ENCODE results near the gene PTGS2.

Gene PTGS2
- long read RNA-seq = 0 reads

DNA sequence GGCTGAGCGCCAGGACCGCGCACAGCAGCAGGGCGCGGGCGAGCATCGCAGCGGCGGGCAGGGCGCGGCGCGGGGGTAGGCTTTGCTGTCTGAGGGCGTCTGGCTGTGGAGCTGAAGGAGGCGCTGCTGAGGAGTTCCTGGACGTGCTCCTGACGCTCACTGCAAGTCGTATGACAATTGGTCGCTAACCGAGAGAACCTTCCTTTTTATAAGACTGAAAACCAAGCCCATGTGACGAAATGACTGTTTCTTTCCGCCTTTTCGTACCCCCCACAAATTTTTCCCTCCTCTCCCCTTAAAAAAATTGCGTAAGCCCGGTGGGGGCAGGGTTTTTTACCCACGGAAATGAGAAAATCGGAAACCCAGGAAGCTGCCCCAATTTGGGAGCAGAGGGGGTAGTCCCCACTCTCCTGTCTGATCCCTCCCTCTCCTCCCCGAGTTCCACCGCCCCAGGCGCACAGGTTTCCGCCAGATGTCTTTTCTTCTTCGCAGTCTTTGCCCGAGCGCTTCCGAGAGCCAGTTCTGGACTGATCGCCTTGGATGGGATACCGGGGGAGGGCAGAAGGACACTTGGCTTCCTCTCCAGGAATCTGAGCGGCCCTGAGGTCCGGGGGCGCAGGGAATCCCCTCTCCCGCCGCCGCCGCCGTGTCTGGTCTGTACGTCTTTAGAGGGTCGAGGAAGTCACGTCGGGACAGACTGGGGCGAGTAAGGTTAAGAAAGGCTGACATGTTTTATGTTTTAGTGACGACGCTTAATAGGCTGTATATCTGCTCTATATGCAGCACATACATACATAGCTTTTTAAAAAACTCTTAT, at the start of gene PTGS2:
Gene PTGS2 (minus strand): TSS at position 179 of the 817 bp plus-strand sequence. CDS start 133 bp downstream, at position 46.
- Histone ChIP-seq H3K4me3 (replicated peaks; ENCODE audit: insufficient read depth, low read length) (peak within 1 kb of the TSS; percentile 66), H3K27me3 (ENCODE audit: insufficient read depth, poor library complexity, severe bottlenecking) (no peaks in the 10 kb centered on the region), H3K27ac (replicated peaks) (peak within 1 kb of the TSS; percentile 65)
- DNase-seq (ENCODE audit: low read depth in 1 of 2, low spot score in 1 of 2) = peak; percentile 77 to 90
- TF ChIP-seq GABPA (IDR thresholded peaks at IDR 0.05; ENCODE audit: low read depth) = no peak
- TF ChIP-seq POLR2AphosphoS5 (IDR thresholded peaks at IDR 0.05; ENCODE audit: low read depth) = peak; percentile 70
- peak; percentile 54 for TF ChIP-seq CTCF (IDR thresholded peaks at IDR 0.05; ENCODE audit: insufficient read depth, low read length)

DNA sequence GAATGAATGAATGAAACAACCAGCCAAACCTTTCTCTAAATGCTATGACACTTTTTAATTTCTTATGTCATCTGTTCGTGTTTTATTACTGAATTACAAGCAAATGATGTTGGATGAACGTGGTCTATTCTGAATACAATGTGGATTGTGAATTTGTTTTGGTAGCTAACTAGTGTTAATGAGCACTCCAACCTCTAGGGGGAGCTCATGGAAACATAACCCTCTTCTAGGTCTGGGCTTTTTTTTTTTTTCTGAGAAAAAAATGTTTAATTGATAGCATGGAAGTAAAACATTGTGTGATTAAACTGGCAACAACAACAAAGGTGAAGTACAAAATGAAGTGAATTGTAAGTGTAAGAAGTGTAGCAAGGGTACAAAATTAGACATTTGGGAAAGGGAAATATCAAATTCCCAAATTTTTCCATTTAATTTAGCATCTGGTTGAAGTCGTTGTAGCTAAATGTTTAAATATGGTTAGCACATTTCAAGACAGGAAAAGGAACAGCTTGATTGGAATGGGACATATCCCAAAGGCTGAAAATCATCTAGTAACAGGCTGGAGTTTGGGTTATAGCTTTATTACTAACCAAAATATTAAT, 42.6 kb upstream of the PTGS2 start:
- H3K27ac ChIP-seq (replicated peaks) = no peak overlapping the region
- no peak overlapping the region for H3K4me3 ChIP-seq (replicated peaks; ENCODE audit: insufficient read depth, low read length)
- TF ChIP-seq GABPA (IDR thresholded peaks at IDR 0.05; ENCODE audit: low read depth) (no peak), CTCF (IDR thresholded peaks at IDR 0.05; ENCODE audit: insufficient read depth, low read length) (peak; percentile 51)
- DNase-seq (ENCODE audit: low read depth in 1 of 2, low spot score in 1 of 2) = peak; percentile 17 to 55
- H3K27me3 ChIP-seq (ENCODE audit: insufficient read depth, poor library complexity, severe bottlenecking) = no peaks in the 10 kb centered on the region

DNA sequence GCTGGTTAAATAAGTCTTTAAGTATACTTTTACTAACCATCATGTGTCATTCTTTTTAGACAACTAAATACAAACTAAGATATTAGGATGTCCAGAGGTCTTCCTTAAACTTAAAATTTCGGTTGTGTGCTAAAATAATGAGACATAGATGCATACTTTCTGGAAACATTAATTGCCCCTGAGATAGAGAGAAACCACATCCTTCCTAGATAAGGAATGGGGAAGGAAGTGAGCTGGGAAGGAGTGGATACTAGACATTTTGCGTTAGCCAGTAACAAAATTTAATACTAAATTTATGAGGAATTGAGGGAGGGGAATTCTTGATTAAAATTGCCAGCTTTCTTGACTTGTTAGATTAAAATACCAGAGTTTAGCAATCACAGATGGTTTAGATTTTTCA, 37.1 kb upstream of the PTGS2 start:
- no peak for TF ChIP-seq SPI1 (IDR thresholded peaks at IDR 0.05; ENCODE audit: borderline replicate concordance, low read depth)
- no peak for TF ChIP-seq POLR2AphosphoS5 (IDR thresholded peaks at IDR 0.05; ENCODE audit: low read depth)
- TF ChIP-seq REST (IDR thresholded peaks at IDR 0.05; ENCODE audit: insufficient replicate concordance, low read depth) = no peak
- no peak for TF ChIP-seq CTCF (IDR thresholded peaks at IDR 0.05; ENCODE audit: insufficient read depth, low read length)
- no peak for TF ChIP-seq GABPA (IDR thresholded peaks at IDR 0.05; ENCODE audit: low read depth)
- Histone ChIP-seq H3K27me3 (ENCODE audit: insufficient read depth, poor library complexity, severe bottlenecking) (no peaks in the 10 kb centered on the region), H3K4me3 (replicated peaks; ENCODE audit: insufficient read depth, low read length) (no peak overlapping the region), H3K27ac (replicated peaks) (no peak overlapping the region)
- DNase-seq (ENCODE audit: low read depth in 1 of 2, low spot score in 1 of 2) = no peak

- no peak for DNase-seq (ENCODE audit: low read depth in 1 of 2, low spot score in 1 of 2)
- no peak overlapping the region for H3K27ac ChIP-seq (replicated peaks)
- H3K4me3 ChIP-seq (replicated peaks; ENCODE audit: insufficient read depth, low read length) = no peak overlapping the region
- no peaks in the 10 kb centered on the region for H3K27me3 ChIP-seq (ENCODE audit: insufficient read depth, poor library complexity, severe bottlenecking)
- TF ChIP-seq REST (IDR thresholded peaks at IDR 0.05; ENCODE audit: insufficient replicate concordance, low read depth) (no peak), CTCF (IDR thresholded peaks at IDR 0.05; ENCODE audit: insufficient read depth, low read length) (no peak), GABPA (IDR thresholded peaks at IDR 0.05; ENCODE audit: low read depth) (no peak), SPI1 (IDR thresholded peaks at IDR 0.05; ENCODE audit: borderline replicate concordance, low read depth) (no peak), POLR2AphosphoS5 (IDR thresholded peaks at IDR 0.05; ENCODE audit: low read depth) (no peak)
Measured at GRCh38 chr1:186715887-186716809, 35.9 kb upstream of the PTGS2 start.

Data from HL-60 (cell line).